GM21576 (cell line): ENCODE data around the gene CGB1.
"Not testable (repeated sequence)": the region's sequence is repeated elsewhere in the genome, so short reads cannot be mapped to it uniquely, and the experiment has no call there.

Experiments used
- ATAC-seq: cut with Tn5 transposase; IDR thresholded peaks from one replicate; pipeline ENCODE4 v1.9.1; 2021; ENCODE audit warnings: mild to moderate bottlenecking, moderate library complexity; ENCODE audit not compliant: unreplicated experiment

Gene CGB1

GRCh38 chr19:49036815-49037214, at the start of gene CGB1:
Gene CGB1, minus strand, starts transcription at chr19:49036895. Its CDS starts 184 bp downstream, at chr19:49036711.
- not testable (repeated sequence) for ATAC-seq

DNA sequence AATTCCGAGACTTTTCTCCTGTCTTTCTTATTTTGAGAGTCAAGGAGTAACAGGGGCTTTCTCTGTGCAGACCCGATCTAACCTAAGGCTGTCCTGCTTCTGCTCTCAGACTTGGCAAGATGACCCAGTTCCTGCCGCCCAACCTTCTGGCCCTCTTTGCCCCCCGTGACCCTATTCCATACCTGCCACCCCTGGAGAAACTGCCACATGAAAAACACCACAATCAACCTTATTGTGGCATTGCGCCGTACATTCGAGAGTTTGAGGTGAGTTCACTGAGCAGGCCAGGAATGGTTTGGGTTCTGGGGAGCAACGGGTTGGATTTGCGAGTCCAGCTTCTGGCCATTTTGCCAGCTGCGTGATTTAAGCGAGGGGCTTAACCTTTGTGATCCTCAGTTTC, 49.6 kb upstream of the CGB1 start:
- ATAC-seq: no peak

DNA sequence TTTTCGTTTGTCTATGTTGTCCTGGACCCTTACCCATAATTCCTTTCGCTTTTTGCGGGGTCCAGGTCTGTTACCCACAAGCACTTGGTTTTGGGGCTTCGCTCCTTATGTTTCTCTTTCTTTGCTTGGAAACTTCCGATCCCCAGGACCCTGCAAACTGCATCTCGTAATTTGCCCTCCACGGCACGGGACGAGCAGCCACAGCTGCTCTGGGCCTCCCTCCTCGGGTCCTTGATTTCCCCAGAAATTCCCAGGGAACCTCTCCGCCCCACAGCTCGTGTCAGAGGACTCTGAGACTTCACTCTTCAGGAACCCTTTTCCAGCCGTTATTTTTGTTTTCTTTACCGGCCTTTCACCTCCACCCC, 49.2 kb upstream of the CGB1 start:
- no peak for ATAC-seq

DNA sequence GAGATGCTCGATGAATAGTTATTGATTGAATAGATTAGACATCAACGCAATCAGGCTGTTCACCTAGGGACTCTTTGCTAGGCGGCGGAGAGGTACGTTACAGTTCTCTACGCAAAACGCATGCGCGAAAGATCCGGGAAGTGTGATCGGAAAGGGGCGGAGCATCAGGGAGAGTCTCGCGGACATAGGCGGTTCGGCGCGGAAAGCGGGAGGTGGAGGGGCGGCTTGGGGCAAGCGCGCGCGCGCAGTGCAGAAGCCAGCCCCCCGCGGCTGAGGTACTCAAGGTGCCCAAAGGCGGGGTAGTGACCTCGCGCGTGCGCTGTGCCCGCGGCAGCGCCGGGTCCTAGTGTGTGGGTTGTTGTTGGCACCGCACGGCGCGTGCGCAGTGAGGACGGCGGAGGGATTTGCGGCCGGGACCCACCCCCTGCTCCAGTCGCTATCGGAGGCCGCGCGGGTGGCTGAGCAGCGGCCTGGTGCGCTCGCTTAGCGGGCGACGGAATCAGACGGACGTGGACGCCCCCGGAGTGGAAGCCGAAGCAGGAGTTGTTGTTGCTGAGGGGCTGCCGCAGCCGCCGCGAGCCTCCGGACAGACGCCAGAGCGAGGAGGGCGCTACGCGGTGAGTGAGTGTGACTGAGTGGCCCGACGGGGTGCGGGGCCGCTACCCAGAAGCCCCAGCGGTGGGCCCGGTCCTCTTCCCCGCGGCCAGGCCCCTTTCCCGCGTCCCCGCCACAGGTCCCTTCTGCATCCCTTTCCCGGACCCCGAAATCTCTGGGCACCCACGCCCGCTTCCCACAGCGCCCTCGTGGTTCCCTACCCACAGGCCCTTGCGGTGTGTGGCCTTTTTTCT, 48.5 kb upstream of the CGB1 start, which contains the start of gene SNRNP70:
Gene SNRNP70, plus strand, starts transcription at position 432 of the 848 bp plus-strand sequence. CDS start 964 bp downstream, outside the sequence.
- peak; percentile 81 for ATAC-seq

GRCh38 chr19:49084206-49085019, 47.7 kb upstream of the CGB1 start:
- ATAC-seq: no peak

GRCh38 chr19:49081273-49081672, 44.6 kb upstream of the CGB1 start:
- ATAC-seq: no peak

- ATAC-seq: no peak
Measured at GRCh38 chr19:49080392-49080791, 43.7 kb upstream of the CGB1 start.

GRCh38 chr19:49074869-49075268, 38.2 kb upstream of the CGB1 start:
- ATAC-seq: not testable (repeated sequence)

DNA sequence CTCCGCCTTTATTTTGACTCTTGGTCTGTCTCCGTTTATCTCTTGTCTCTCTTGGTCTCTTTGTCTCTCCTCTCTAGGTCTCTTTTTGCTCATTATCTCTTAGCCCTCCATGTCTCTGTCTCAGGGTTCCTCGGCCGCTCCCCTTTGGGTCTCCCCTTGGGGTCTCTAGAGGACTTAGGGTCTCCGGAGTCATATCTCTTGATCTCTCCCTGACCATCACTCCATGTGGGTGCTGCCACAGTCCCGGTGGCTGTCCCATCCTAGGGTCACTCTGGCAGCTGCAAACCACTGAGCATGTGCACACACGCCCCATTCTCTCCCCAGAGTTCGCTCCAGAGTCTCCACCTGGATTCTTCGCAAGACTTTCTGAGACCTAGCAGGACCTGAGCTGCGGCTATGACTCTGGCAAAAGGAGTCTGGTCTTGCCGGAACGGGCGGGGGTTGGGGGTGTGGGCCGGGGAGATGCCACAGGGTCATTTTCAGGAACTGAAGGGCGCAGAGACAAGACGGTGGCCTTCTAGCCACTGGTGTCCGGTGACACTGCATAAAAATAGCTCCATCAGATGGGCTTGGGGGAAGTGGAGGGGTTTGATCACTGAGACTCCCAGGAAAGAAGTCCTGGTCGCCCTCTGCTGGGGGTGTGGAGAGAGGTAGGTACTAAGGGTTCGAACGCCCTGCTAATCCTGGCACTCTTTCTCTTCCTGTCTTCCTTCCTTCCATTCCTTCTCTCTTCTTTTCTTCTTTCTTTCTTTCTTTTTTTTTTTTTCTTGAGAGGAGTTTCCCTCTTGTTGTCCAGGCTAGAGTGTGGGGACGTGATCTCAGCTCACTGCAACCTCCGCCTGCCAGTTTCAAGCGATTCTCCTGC, 37.1 kb upstream of the CGB1 start:
- no peak for ATAC-seq

DNA sequence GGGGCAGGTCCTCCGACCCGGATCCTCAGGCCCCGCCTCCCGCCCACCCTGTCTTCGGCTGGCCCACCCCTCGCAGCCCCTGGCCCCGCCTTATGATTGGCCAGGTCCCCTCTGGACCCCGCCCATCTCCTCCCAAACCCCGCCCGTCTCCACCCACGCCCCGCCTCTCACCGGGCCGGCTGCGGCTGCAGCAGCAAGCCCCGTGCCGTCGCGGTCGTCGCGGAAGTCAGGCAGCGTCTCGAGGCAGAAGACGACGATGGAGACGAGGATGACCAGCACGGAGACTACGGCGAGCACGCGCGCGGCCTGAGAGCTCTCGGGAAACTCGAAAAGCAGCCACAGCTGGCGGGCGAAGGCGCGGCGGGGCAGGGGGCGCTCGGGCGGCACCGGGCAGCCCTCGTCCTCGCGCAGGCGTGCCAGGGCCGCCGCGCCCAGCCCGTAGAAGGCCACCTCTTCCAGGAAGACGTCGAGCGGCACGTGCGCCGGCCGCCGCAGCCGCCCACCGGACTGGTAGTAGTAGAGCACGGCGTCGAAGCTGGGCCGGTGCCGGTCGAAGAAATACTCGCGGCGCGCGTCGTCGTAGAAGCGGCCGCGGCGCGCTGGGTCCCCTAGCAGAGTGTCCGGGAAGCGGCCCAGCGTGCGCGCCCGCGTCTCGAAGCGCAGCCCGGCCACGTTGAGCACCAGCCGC, 35.3 kb upstream of the CGB1 start:
- ATAC-seq: no peak

GRCh38 chr19:49070416-49070815, 33.7 kb upstream of the CGB1 start:
- no peak for ATAC-seq

DNA sequence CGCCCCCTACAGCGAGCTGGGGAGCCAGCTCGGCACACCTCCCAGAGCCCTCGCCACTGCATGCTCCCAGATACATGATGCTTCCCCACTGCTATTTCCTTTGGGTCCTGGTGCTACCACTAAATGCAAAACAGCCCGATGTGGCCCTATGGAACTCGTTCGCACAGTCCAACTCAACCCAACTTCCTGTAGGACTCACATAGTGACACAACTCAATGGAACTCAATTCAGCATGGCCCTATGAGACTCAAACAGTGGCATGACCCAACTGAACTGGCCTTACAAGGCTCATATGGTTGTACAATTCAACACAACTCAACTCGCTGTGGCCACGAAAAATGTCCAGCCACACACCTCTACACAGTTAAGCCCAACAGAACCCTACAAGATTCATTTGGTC, 32.3 kb upstream of the CGB1 start:
- no peak for ATAC-seq

GRCh38 chr19:49067554-49067953, 30.9 kb upstream of the CGB1 start:
- no peak for ATAC-seq

- no peak for ATAC-seq
Measured at GRCh38 chr19:49065905-49066512, 29.3 kb upstream of the CGB1 start.

DNA sequence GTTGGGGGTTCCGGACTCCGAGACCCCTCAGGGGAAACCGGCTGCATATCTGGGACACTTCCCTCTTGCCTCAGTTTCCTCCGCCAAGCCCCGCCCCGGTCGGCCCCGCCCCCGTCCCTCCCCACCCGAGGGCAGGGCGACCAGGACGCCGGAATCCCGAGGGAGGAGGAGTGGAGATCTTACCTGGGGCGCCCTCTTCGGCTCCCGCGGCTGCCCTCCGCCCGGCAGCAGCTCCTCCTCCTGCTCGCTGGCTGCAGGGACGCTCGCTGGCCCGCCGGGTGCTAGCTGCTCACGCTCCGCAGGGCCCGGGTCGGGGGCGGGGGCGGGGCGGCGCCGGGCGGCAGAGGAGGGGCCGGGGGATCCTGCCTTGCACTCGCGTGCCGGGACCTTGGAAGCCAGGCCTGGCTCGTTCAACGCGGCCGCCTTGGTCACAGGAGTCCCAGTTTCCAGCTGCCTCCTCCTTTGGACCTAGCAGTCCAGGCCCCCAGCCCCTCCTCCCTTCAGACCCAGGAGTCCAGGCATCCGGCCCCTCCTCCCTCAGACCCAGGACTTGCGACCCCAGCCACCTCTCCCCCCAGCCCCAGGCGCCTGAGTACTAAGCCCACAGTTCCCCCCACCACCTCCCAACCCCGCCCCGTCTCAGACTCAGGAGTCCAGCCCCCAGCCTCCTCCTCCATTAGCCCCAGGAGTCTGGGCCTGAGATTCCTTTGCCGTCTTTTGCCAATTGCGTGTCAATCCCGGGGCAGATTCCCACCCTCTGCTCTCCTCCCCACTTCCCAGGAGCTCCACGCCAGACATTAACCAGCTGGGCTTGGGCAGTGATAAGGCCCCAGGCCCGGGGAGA, 28.3 kb upstream of the CGB1 start, which contains the start of gene NTF4:
Gene NTF4, minus strand, starts transcription at position 51 of the 844 bp plus-strand sequence. CDS start 2,821 bp downstream, outside the sequence.
- no peak for ATAC-seq

GRCh38 chr19:49064029-49064629, 27.4 kb upstream of the CGB1 start:
- ATAC-seq: no peak

- no peak for ATAC-seq
Measured at GRCh38 chr19:49061445-49061844, 24.8 kb upstream of the CGB1 start.

DNA sequence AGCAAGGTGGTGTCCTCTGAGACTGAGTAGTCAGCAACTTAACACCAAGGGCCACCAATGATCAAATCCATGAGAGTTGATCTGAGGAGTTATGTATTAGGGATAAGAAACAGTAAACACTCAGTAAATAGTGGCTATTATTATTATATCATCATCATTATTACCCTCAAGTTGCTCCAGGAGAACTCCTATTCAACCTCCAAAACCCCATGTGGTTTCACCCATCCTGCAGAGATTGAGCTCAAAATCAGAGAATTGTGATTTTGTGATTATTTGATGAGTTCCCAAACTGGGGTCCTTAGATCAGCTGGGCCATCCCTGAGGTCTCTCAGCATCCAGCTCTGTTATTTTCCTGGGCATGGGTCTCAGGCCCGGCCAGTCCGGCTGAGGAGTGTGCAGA, 24.3 kb upstream of the CGB1 start:
- ATAC-seq: no peak
